ENCODE results near the gene EFHB.
"Not testable (repeated sequence)": the region's sequence is repeated elsewhere in the genome, so short reads cannot be mapped to it uniquely, and the experiment has no call there.

Gene EFHB

GRCh38 chr3:19931180-19931692 lies 2.8 kb downstream of the EFHB start:
- no peak for DNase-seq (ENCODE audit: low read depth)

- no peak for DNase-seq (ENCODE audit: low read depth)
Observed at GRCh38 chr3:19920401-19921080, 13.5 kb downstream of the EFHB start.

- DNase-seq (ENCODE audit: low read depth) = no peak
Observed at GRCh38 chr3:19917167-19917566, 16.9 kb downstream of the EFHB start.

GRCh38 chr3:19911452-19911851 lies 22.6 kb downstream of the EFHB start:
- no peak for DNase-seq (ENCODE audit: low read depth)

- DNase-seq (ENCODE audit: low read depth) = no peak
Observed at GRCh38 chr3:19907523-19907922, 26.5 kb downstream of the EFHB start.

- no peak for DNase-seq (ENCODE audit: low read depth)
Observed at GRCh38 chr3:19903649-19904048, 30.4 kb downstream of the EFHB start.

GRCh38 chr3:19901918-19902317 lies 32.1 kb downstream of the EFHB start:
- no peak for DNase-seq (ENCODE audit: low read depth)

- no peak for DNase-seq (ENCODE audit: low read depth)
Observed at GRCh38 chr3:19901337-19901736, 32.7 kb downstream of the EFHB start.

- not testable (repeated sequence) for DNase-seq (ENCODE audit: low read depth)
Observed at GRCh38 chr3:19899833-19900232, 34.2 kb downstream of the EFHB start.

GRCh38 chr3:19899264-19899663 lies 34.8 kb downstream of the EFHB start:
- DNase-seq (ENCODE audit: low read depth) = no peak

- DNase-seq (ENCODE audit: low read depth) = peak; percentile 39
Observed at GRCh38 chr3:19898721-19899120, 35.3 kb downstream of the EFHB start.

- no peak for DNase-seq (ENCODE audit: low read depth)
Observed at GRCh38 chr3:19891740-19892139, 42.3 kb downstream of the EFHB start.

- DNase-seq (ENCODE audit: low read depth) = no peak
Observed at GRCh38 chr3:19888428-19889152, 45.4 kb downstream of the EFHB start.

- DNase-seq (ENCODE audit: low read depth) = not testable (repeated sequence)
Observed at GRCh38 chr3:19887122-19887521, 46.9 kb downstream of the EFHB start.

GRCh38 chr3:19886404-19886803 lies 47.6 kb downstream of the EFHB start:
- DNase-seq (ENCODE audit: low read depth) = no peak

GRCh38 chr3:19885468-19885867 lies 48.5 kb downstream of the EFHB start:
- DNase-seq (ENCODE audit: low read depth) = no peak

GRCh38 chr3:19881852-19882251 lies 52.2 kb downstream of the EFHB start:
- DNase-seq (ENCODE audit: low read depth) = no peak

- no peak for DNase-seq (ENCODE audit: low read depth)
Observed at GRCh38 chr3:19881036-19881435, 53.0 kb downstream of the EFHB start.

GRCh38 chr3:19877656-19878055 lies 56.4 kb downstream of the EFHB start:
- no peak for DNase-seq (ENCODE audit: low read depth)

GRCh38 chr3:19866751-19867347 lies 67.2 kb downstream of the EFHB start:
- peak; percentile 19 for DNase-seq (ENCODE audit: low read depth)

- DNase-seq (ENCODE audit: low read depth) = not testable (repeated sequence)
Observed at GRCh38 chr3:19855318-19855717, 78.7 kb downstream of the EFHB start.

- not testable (repeated sequence) for DNase-seq (ENCODE audit: low read depth)
Observed at GRCh38 chr3:19846609-19847008, 87.4 kb downstream of the EFHB start.

Data from HS-5 (cell line).